AG09309 (cell line): Measurements from ENCODE around the gene MAGEA3.
A peak's percentile ranks its signal among the peaks of the same experiment; 100 is the strongest.
"Not testable (repeated sequence)": the region's sequence is repeated elsewhere in the genome, so short reads cannot be mapped to it uniquely, and the experiment has no call there.

Source experiments
- DNase-seq: peaks from one replicate; pipeline ENCODE4 v3.0.0-alpha.2; 2010; ENCODE audit warnings: low read depth
- H3K4me3 ChIP-seq: 2 replicates; pipeline ENCODE4 v1.5.1; 2011; ENCODE audit warnings: mild to moderate bottlenecking, low read depth, low read length, moderate library complexity; ENCODE audit not compliant: control insufficient read depth
- TF ChIP-seq, protein P1 (sequence below): IDR thresholded peaks from 2 replicates; pipeline ENCODE4 v1.5.1; 2011; ENCODE audit warnings: mild to moderate bottlenecking, low read depth, low read length, inconsistent platforms; ENCODE audit not compliant: insufficient read depth, control insufficient read depth; ENCODE audit errors: missing control alignments

Gene MAGEA3

DNA sequence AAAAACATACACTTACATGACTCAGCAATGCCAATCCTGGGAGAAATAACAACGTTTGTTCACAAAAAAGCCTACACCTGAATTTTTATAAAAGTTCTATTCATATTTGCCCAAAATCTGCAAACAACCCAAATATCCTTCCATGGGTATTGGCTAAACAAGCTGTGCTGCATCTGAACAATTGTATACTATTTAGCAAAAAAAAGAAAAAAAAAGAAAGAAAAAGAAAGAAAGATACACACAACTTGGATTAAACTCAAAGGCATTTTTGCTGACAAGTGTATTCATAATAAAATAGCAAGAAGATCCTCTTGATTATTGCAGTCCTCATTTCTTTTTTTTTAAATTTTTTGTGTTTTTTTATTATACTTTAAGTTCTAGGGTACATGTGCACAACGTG lies 24.5 kb upstream of the MAGEA3 start:
- DNase-seq: no peak
- no peak overlapping the region for H3K4me3 ChIP-seq
- TF ChIP-seq, protein P1, sequence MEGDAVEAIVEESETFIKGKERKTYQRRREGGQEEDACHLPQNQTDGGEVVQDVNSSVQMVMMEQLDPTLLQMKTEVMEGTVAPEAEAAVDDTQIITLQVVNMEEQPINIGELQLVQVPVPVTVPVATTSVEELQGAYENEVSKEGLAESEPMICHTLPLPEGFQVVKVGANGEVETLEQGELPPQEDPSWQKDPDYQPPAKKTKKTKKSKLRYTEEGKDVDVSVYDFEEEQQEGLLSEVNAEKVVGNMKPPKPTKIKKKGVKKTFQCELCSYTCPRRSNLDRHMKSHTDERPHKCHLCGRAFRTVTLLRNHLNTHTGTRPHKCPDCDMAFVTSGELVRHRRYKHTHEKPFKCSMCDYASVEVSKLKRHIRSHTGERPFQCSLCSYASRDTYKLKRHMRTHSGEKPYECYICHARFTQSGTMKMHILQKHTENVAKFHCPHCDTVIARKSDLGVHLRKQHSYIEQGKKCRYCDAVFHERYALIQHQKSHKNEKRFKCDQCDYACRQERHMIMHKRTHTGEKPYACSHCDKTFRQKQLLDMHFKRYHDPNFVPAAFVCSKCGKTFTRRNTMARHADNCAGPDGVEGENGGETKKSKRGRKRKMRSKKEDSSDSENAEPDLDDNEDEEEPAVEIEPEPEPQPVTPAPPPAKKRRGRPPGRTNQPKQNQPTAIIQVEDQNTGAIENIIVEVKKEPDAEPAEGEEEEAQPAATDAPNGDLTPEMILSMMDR: no peak

DNA sequence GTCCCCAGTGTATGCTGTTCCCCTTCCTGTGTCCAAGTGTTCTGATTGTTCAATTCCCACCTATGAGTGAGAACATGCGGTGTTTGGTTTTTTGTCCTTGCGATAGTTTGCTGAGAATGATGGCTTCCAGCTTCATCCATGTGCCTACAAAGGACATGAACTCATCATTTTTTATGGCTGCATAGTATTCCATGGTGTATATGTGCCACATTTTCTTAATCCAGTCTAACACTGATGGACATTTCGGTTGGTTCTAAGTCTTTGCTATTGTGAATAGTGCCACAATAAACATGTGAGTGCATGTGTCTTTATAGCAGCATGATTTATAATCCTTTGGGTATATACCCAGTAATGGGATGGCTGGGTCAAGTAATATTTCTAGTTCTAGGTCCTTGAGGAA lies 23.9 kb upstream of the MAGEA3 start:
- not testable (repeated sequence) for DNase-seq, H3K4me3 ChIP-seq

DNA sequence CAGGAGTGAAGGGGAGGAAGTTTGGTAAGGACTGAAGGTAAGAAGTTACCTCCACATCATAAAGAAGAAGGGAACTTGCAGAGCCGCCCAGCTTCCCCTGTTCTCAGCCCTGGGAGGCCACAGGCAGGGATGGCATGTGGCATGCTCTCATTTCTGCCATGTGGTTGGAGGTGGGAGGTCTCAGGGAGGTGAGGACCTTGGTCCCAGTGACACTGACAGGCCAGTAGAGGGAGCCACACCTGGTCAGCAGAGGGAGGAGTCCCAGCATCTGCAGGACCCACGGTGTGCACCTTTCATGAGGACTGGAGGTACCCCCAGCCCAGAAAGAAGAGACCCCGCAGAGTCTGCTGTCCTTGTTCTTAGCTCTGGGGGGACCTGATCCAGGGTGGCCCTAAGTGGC lies 17.6 kb upstream of the MAGEA3 start:
- not testable (repeated sequence) for DNase-seq

DNA sequence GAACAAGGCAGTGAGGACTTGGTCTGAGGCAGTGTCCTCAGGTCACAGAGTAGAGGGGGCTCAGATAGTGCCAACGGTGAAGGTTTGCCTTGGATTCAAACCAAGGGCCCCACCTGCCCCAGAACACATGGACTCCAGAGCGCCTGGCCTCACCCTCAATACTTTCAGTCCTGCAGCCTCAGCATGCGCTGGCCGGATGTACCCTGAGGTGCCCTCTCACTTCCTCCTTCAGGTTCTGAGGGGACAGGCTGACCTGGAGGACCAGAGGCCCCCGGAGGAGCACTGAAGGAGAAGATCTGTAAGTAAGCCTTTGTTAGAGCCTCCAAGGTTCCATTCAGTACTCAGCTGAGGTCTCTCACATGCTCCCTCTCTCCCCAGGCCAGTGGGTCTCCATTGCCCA lies 1.8 kb downstream of the MAGEA3 start:
- not testable (repeated sequence) for H3K4me3 ChIP-seq, DNase-seq

More for the DNA sequence above, 17.6 kb upstream of the MAGEA3 start:
- H3K4me3 ChIP-seq: not testable (repeated sequence)

DNA sequence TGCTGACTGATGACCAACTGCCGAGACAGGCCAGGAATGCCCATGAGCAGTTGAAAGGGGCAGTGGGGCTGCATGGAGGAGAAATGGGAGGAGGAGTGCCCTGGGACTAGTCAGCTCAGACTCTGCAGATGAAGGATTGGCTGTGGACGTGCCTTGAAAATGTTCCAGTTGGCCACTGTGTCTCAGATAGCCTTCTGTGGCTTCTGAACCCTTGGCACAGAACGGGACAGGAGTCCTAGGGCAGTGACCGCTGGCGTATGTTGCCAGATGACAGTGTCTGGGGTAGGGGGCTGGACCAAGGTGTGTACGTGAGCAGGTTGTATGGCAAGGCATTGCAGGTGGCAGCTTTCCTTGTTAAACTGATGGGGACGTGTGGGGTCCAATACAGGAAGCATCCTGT lies 7.9 kb downstream of the MAGEA3 start:
- H3K4me3 ChIP-seq, DNase-seq: not testable (repeated sequence)

DNA sequence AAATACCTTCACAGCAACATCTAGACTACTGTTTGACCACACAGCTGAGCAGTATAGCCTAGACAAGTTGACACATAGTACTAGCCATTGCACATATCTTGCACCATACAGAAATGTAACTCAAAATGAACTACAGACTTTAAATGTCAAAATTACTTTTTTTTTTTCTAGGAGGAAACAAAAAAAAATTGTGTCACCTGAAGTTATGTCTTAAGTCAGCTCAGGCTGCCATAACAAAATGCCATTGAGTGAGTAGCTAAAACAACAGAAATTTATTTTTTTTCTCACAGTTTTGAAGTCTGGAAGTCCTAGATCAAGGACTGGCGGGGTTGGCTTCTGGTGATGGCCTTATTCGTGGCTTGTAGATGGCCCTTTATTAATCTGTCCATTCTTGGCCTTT lies 10.6 kb downstream of the MAGEA3 start, which contains the start of gene CSAG2:
CSAG2 (minus strand) TSS at position 101 of the 400 bp plus-strand sequence. CDS start 161 bp downstream, outside the sequence.
- H3K4me3 ChIP-seq, DNase-seq: not testable (repeated sequence)

DNA sequence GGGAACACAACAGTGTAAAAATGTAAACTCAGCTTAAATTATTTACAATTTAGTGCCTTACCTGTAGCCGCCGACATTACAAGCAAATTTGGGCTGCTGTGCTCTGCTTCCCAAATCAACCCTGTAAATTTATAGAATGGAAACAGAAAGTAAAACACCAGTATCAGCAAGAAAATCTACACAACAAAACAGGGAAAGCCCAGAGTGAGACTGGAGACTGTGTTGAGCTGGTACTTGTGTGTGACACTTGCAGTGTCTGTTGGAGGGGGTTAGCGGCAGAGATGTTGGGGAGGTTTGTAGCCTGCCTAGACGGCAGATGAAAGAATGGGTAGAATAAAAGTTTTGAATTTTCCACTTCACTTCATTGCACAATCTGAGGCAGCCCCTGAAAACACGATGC lies 14.6 kb downstream of the MAGEA3 start:
- H3K4me3 ChIP-seq, DNase-seq: not testable (repeated sequence)

DNA sequence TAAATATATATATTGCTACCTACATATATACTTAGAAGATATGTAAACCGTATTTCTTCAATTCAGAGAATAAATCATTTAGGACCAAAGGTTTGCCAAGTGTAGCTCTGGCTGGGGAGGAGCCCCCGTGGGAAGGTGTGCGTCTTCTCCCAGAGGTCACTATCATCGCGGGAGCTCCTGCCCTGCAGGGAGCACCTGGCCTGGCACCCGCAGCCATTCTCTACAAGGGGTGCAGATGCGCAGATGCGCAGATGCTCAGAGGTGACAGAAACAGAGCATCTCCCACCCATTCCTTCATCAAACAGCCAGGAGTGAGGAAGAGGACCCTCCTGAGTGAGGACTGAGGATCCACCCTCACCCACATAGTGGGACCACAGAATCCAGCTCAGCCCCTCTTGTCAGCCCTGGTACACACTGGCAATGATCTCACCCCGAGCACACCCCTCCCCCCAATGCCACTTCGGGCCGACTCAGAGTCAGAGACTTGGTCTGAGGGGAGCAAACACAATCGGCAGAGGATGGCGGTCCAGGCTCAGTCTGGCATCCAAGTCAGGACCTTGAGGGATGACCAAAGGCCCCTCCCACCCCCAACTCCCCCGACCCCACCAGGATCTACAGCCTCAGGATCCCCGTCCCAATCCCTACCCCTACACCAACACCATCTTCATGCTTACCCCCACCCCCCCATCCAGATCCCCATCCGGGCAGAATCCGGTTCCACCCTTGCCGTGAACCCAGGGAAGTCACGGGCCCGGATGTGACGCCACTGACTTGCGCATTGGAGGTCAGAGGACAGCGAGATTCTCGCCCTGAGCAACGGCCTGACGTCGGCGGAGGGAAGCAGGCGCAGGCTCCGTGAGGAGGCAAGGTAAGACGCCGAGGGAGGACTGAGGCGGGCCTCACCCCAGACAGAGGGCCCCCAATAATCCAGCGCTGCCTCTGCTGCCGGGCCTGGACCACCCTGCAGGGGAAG lies 15.5 kb downstream of the MAGEA3 start, which contains the start of gene MAGEA2B:
MAGEA2B (plus strand) TSS at position 814 of the 973 bp plus-strand sequence. CDS start 2,479 bp downstream, outside the sequence.
- H3K4me3 ChIP-seq: not testable (repeated sequence)

DNA sequence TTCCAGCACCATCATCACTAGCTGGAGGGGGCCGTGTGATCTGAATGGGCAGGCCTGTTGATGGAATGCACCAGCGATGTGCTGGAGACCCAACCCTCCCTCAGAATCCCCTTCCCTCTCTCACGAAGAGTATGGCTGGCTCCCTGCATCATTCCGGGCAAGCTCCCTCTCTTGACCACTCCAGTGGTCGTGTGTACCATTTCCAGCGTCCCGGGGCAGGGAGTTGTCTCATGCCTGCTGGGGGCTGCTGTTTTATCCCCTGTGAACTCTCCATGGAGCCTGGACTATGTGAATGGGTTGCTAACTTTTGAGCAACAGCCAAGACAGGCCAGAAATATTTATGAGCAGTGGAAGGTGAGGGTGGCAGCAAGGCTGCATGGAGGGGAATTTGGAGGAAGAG lies 26.8 kb downstream of the MAGEA3 start:
- DNase-seq: no peak

More for the DNA sequence above, 15.5 kb downstream of the MAGEA3 start, which contains the start of gene MAGEA2B:
- DNase-seq: not testable (repeated sequence)

DNA sequence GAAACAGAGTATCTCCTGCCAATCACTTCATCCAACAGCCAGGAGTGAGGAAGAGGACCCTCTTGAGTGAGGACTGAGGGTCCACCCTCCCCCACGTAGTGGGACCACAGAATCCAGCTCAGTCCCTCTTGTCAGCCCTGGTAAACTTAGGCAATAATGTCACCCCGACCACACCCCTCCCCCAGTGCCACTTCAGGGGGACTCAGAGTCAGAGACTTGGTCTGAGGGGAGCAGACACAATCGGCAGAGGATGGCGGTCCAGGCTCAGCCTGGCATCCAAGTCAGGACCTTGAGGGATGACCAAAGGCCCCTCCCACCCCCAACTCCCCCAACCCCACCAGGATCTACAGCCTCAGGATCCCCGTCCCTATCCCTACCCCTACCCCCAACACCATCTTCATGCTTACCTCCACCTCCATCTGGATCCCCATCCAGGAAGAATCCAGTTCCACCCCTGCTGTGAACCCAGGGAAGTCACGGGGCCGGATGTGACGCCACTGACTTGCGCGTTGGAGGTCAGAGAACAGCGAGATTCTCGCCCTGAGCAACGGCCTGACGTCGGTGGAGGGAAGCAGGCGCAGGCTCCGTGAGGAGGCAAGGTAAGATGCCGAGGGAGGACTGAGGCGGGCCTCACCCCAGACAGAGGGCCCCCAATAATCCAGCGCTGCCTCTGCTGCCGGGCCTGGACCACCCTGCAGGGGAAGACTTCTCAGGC lies 34.8 kb downstream of the MAGEA3 start, which contains the start of the genes CSAG1 and MAGEA12:
CSAG1 (minus strand) TSS at position 461 of the 715 bp plus-strand sequence. CDS start 1,261 bp downstream, outside the sequence.
MAGEA12 (plus strand) TSS at position 497 of the 715 bp plus-strand sequence. CDS start 2,405 bp downstream, outside the sequence.
- TF ChIP-seq, protein P1: no peak
- DNase-seq: no peak
- H3K4me3 ChIP-seq: peak within 1 kb of the TSS; percentile 10

More for the DNA sequence above, 26.8 kb downstream of the MAGEA3 start:
- TF ChIP-seq, protein P1: no peak
- no peak overlapping the region for H3K4me3 ChIP-seq

DNA sequence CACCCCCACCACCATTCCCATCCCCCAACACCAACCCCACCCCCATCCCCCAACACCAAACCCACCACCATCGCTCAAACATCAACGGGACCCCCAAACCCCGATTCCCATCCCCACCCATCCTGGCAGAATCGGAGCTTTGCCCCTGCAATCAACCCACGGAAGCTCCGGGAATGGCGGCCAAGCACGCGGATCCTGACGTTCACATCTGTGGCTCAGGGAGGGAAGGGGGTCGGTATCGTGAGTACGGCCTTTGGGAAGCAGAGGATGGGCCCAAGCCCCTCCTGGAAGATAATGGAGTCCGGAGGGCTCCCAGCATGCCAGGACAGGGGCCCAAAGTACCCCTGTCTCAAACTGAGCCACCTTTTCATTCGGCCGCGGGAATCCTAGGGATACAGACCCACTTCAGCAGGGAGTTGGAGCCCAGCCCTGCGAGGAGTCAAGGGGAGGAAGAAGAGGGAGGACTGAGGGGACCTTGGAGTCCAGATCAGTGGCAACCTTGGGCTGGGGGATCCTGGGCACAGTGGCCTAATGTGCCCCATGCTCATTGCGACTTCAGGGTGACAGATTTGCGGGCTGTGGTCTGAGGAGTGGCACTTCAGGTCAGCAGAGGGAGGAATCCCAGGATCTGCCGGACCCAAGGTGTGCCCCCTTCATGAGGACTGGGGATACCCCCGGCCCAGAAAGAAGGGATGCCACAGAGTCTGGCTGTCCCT lies 35.7 kb downstream of the MAGEA3 start:
- DNase-seq: not testable (repeated sequence)
- H3K4me3 ChIP-seq: peak overlapping the region; percentile 10; the same call in 1 of the 2 replicates
